ENCODE measurements around the gene DMXL2. TPM values are rescaled to one million over a fixed set of nuclear protein-coding genes. Genes with fewer than 3 reads are reported as not detected.

The DMXL2 gene
- total and polyA plus RNA-seq, 3 donors from 2014 or later = 54.5 to 81.3 (median 64.4) TPM

DNA sequence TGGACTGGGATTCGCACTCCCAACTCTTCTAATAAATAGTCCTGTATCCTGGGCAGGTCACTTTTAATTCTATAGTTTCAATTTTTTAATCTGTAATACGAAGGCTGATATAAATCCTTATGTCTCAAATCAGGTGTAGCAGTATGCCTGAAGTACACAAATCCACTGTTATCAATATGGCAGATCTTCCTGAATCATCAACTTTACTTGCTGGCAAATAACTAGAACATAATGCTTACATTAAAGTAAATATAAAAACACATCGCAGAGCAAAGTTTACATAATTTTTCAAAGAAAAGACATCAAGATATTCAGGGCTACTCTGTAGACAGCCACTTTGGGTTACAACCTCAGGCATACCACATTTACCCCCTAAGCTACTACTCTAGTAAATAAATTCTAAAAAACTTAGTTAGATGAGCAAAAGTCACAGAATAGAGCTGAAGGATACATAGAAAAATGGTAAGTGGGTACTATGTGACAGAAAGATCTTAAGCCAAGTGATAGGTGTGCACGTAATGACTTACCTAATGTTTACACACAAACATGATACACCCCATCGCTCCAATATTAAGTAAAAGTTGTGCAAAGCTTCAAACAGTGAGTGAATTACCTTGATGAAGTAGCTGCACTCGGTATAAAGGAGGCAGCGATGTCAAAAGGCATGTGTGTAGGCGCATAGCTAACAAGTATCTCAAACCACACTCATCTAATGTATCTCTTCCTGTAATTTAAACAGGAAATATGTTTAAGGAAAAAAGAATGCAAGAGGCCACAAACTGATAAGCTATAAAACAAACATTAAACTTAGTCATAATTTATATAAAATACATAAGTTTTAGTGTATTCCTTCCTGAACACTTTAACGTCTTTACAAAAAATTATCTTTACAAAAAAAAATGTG is 127.9 kb downstream of the DMXL2 start:
- Histone ChIP-seq H3K27me3 (no peaks in the 10 kb centered on the region), H3K27ac (no peak overlapping the region), H3K4me1 (no peaks in the 10 kb centered on the region), H3K36me3 (ENCODE audit: low read depth, missing control alignments) (no peaks in the 10 kb centered on the region), H3K9me3 (no peaks in the 10 kb centered on the region), H3K4me3 (no peak overlapping the region)
- no peak for TF ChIP-seq POLR2A (IDR thresholded peaks at IDR 0.05)
- TF ChIP-seq, protein P1, sequence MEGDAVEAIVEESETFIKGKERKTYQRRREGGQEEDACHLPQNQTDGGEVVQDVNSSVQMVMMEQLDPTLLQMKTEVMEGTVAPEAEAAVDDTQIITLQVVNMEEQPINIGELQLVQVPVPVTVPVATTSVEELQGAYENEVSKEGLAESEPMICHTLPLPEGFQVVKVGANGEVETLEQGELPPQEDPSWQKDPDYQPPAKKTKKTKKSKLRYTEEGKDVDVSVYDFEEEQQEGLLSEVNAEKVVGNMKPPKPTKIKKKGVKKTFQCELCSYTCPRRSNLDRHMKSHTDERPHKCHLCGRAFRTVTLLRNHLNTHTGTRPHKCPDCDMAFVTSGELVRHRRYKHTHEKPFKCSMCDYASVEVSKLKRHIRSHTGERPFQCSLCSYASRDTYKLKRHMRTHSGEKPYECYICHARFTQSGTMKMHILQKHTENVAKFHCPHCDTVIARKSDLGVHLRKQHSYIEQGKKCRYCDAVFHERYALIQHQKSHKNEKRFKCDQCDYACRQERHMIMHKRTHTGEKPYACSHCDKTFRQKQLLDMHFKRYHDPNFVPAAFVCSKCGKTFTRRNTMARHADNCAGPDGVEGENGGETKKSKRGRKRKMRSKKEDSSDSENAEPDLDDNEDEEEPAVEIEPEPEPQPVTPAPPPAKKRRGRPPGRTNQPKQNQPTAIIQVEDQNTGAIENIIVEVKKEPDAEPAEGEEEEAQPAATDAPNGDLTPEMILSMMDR (IDR thresholded peaks at IDR 0.05) = no peak
- no peak for DNase-seq
- intact Hi-C loops (cut with DNase I; ENCODE audit: low total_unique reads) = no loop called here
- WGBS, 2 donors = 86 to 90% methylated on average over 9 of the region's 9 CpGs

DNA sequence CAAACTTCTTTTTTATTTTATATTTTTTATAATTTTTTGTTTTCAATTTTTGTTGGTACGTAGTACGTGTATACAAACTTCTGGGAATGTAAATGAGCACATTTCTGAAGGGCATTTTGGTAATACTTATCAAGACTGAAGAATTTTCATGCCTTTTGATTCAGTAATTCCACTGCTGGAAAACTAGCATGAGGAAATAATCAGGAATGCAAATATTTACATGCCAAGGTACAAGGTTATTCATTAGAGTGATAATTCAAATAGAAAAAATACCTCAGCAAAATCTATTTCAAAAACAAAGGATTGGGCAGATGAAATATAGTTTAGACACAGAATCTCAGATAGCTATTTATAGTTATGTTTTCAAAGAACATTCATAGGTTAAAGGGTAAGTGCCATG is 128.7 kb downstream of the DMXL2 start:
- Histone ChIP-seq H3K27me3 (no peaks in the 10 kb centered on the region), H3K4me3 (no peak overlapping the region), H3K27ac (no peak overlapping the region), H3K4me1 (no peaks in the 10 kb centered on the region), H3K36me3 (ENCODE audit: low read depth, missing control alignments) (no peaks in the 10 kb centered on the region), H3K9me3 (no peaks in the 10 kb centered on the region)
- WGBS, 2 donors = 94 to 95% methylated on average over 2 of the region's 2 CpGs
- no peak for TF ChIP-seq POLR2A (IDR thresholded peaks at IDR 0.05)
- TF ChIP-seq, protein P1 (IDR thresholded peaks at IDR 0.05) = no peak
- no peak for DNase-seq
- intact Hi-C loops (cut with DNase I; ENCODE audit: low total_unique reads) = no loop called here

DNA sequence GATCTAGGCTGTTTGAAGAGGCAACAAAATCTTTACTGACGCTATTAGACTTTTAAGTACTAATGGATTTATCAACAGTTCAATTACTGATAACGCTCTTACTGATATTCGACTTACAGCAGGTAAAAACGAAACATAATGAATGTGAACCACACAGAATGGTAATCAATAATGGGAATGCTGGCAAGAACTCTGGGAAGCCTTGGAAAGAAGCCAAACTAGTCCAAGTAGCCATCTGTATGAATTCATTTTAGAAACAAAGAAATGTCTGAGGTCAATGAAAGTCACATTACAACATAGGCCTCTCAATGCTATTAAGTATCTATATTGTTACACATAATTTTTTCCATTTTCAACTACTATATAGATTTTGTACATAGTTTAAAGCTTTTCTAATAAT is 130.0 kb downstream of the DMXL2 start:
- H3K27me3 ChIP-seq = no peaks in the 10 kb centered on the region
- WGBS, 2 donors = 85 to 87% methylated on average over 4 of the region's 4 CpGs
- no peaks in the 10 kb centered on the region for H3K4me1 ChIP-seq
- H3K9me3 ChIP-seq = no peaks in the 10 kb centered on the region
- no peak overlapping the region for H3K4me3 ChIP-seq
- no peaks in the 10 kb centered on the region for H3K36me3 ChIP-seq (ENCODE audit: low read depth, missing control alignments)
- TF ChIP-seq, protein P1 (IDR thresholded peaks at IDR 0.05) = no peak
- no peak for TF ChIP-seq POLR2A (IDR thresholded peaks at IDR 0.05)
- DNase-seq = no peak
- intact Hi-C loops (cut with DNase I; ENCODE audit: low total_unique reads) = no loop called here
- H3K27ac ChIP-seq = no peak overlapping the region

- 95 to 97% methylated on average over 5 of the region's 5 CpGs for WGBS, 2 donors
- no peaks in the 10 kb centered on the region for H3K36me3 ChIP-seq (ENCODE audit: low read depth, missing control alignments)
- intact Hi-C loops (cut with DNase I; ENCODE audit: low total_unique reads) = no loop called here
- no peak overlapping the region for H3K27ac ChIP-seq
- H3K9me3 ChIP-seq = no peaks in the 10 kb centered on the region
- H3K4me1 ChIP-seq = no peaks in the 10 kb centered on the region
- TF ChIP-seq, protein P1 (IDR thresholded peaks at IDR 0.05) = no peak
- TF ChIP-seq POLR2A (IDR thresholded peaks at IDR 0.05) = no peak
- no peak for DNase-seq
- H3K4me3 ChIP-seq = no peak overlapping the region
- H3K27me3 ChIP-seq = no peaks in the 10 kb centered on the region
Observed at GRCh38 chr15:51491941-51492340, 130.6 kb downstream of the DMXL2 start.

DNA sequence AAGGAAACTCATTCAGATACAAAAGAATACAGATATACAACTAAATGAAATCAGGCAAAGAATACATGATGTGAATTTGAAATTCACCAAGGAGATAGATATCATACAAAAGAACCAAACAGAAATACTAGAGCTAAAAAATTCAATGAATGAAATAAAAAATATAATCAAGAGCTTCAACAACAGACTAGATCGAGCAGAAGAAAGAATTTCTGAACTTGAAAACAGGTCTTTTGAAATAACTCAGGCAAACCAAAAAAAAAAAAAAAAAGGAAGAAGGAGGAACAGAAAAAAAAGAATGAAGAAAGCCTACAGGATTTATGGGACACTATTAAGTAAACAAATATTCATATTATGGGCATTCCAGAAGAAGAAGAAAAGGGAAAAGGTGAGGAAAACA is 137.8 kb downstream of the DMXL2 start:
- H3K4me3 ChIP-seq = no peak overlapping the region
- no peaks in the 10 kb centered on the region for H3K4me1 ChIP-seq
- H3K36me3 ChIP-seq (ENCODE audit: low read depth, missing control alignments) = no peaks in the 10 kb centered on the region
- intact Hi-C loops (cut with DNase I; ENCODE audit: low total_unique reads) = no loop called here
- no peaks in the 10 kb centered on the region for H3K9me3 ChIP-seq
- 85 to 96% methylated on average over 1 of the region's 1 CpG for WGBS, 2 donors
- DNase-seq = no peak
- H3K27ac ChIP-seq = no peak overlapping the region
- TF ChIP-seq POLR2A (IDR thresholded peaks at IDR 0.05) = no peak
- TF ChIP-seq, protein P1 (IDR thresholded peaks at IDR 0.05) = no peak
- H3K27me3 ChIP-seq = no peaks in the 10 kb centered on the region
